HepG2 (cell line): ENCODE measurements around the gene MXD3. TPM values are rescaled to one million over a fixed set of nuclear protein-coding genes. Genes with fewer than 3 reads are reported as not detected.

Experiments used
- ATAC-seq: fragments of 200-7000 bp; cut with Tn5 transposase; 3 replicates; pipeline ENCODE4 v1.9.1; 2020; ENCODE audit warnings: mild to moderate bottlenecking, moderate library complexity
- BruUV-seq: library from RNA; stranded (reverse); fragments of 400-500 nt; replicated peaks from 2 replicates; lab custom pipeline; 2021; lab: Mats Ljungman, UMichigan
- CTCF ChIA-PET: fragments of 300-600 bp; formaldehyde crosslinking; extraction: SDS; loops from one replicate; lab custom pipeline; 2021; ENCODE audit warnings: low total read pairs, inconsistent platforms, low intra/inter-chr PET ratio; lab: Yijun Ruan, JAX
- POLR2A ChIA-PET: fragments of 350-600 bp; sonication (Branson Sonifier 250); formaldehyde crosslinking; loops from one replicate; lab custom pipeline; 2020; ENCODE audit warnings: antibody characterized with exemption, inconsistent platforms; lab: Yijun Ruan, JAX
- DNase-seq: peaks from one replicate; pipeline ENCODE4 v3.0.0-alpha.2; 2015; ENCODE audit warnings: low spot score
- FAIRE-seq: peaks from 3 replicates; lab custom pipeline; 2011; peaks lifted over from hg19 to GRCh38; lab: Jason Lieb, UNC
- H2AFZ ChIP-seq: one replicate; pipeline ENCODE4 v1.6.1; 2011; ENCODE audit warnings: low read length, inconsistent platforms
- H3K27ac ChIP-seq: fragments of 300-600 bp; 3 replicates; pipeline ENCODE4 v1.8.0; 2011; ENCODE audit warnings: mixed run types, mild to moderate bottlenecking, mixed read lengths, low read length, inconsistent platforms; ENCODE audit not compliant: insufficient read depth; ENCODE audit errors: extremely low read length
- H3K27me3 ChIP-seq, 2 experiments: fragments of 200-600 bp in 1 of 2; 2 replicates in 1 of 2; 3 replicates in 1 of 2; pipeline versions ENCODE4 v1.6.0 to v1.8.0; 2011; ENCODE audit warnings: low read length in 2 of 2, mild to moderate bottlenecking in 2 of 2, moderate library complexity in 2 of 2, inconsistent platforms in 1 of 2; ENCODE audit not compliant: insufficient read depth in 2 of 2, control insufficient read depth in 1 of 2
- H3K36me3 ChIP-seq, 2 experiments: fragments of 200-600 bp in 1 of 2; replicated peaks in 1 of 2; 2 replicates in 1 of 2; 3 replicates in 1 of 2; pipeline versions ENCODE4 v1.5.1 to v1.8.0; 2011; ENCODE audit warnings: low read length in 2 of 2, inconsistent platforms in 1 of 2; ENCODE audit not compliant: insufficient read depth in 2 of 2, control insufficient read depth in 1 of 2
- H3K4me1 ChIP-seq: 2 replicates; pipeline ENCODE4 v1.5.1; 2012; ENCODE audit warnings: low read length, inconsistent platforms; ENCODE audit not compliant: insufficient read depth
- H3K4me2 ChIP-seq: 2 replicates; pipeline ENCODE4 v1.6.0; 2011; ENCODE audit warnings: low read depth, low read length, inconsistent platforms
- H3K4me3 ChIP-seq, 3 experiments: fragments of 200-600 bp in 1 of 3; sonication (generic), shearing (Covaris generic) in 1 of 3; replicated peaks in 1 of 3; 2 replicates each; pipeline ENCODE4 v1.5.1; 2011 to 2016; ENCODE audit warnings: low read length in 3 of 3, inconsistent platforms in 2 of 3, low read depth in 2 of 3, mild to moderate bottlenecking in 2 of 3, control low read depth in 1 of 3, mixed read lengths in 1 of 3; ENCODE audit not compliant: insufficient read depth in 1 of 3
- H3K79me2 ChIP-seq: one replicate; pipeline ENCODE4 v1.6.1; 2011; ENCODE audit warnings: low read length, inconsistent platforms; ENCODE audit not compliant: insufficient read depth
- H3K9ac ChIP-seq: 2 replicates; pipeline ENCODE4 v1.6.0; 2011; ENCODE audit warnings: mild to moderate bottlenecking, low read depth, low read length, inconsistent platforms; ENCODE audit not compliant: insufficient read depth
- H3K9me3 ChIP-seq: 2 replicates; pipeline ENCODE4 v1.5.1; 2012; ENCODE audit warnings: mild to moderate bottlenecking, low read length
- H4K20me1 ChIP-seq: 2 replicates; pipeline ENCODE4 v1.6.0; 2011; ENCODE audit warnings: inconsistent platforms, mild to moderate bottlenecking, low read length, moderate library complexity; ENCODE audit not compliant: insufficient read depth
- CCAR2 ChIP-seq: fragments of 200-400 bp; formaldehyde crosslinking; optimal IDR thresholded peaks from 2 replicates; pipeline ENCODE3; 2018; ENCODE audit warnings: low read depth, mild to moderate bottlenecking, low read length, moderate library complexity
- ELF4 ChIP-seq: sonication (generic); formaldehyde crosslinking; IDR thresholded peaks from 2 replicates; pipeline ENCODE4 v1.5.0; 2020; ENCODE audit warnings: missing genetic modification reagents, mild to moderate bottlenecking, moderate library complexity, borderline replicate concordance
- NFAT5 ChIP-seq: sonication (generic); formaldehyde crosslinking; IDR thresholded peaks from 2 replicates; pipeline ENCODE4 v1.4.0; 2020; ENCODE audit warnings: missing genetic modification reagents
- NFYB ChIP-seq: sonication (generic); formaldehyde crosslinking; IDR thresholded peaks from 2 replicates; pipeline ENCODE4 v1.4.0; 2020; ENCODE audit warnings: missing genetic modification reagents
- RAD51 ChIP-seq: fragments of 450-650 bp; IDR thresholded peaks from 2 replicates; pipeline ENCODE4 v1.6.1; 2016; ENCODE audit warnings: borderline replicate concordance
- SAP130 ChIP-seq: IDR thresholded peaks from 2 replicates; pipeline ENCODE4 v1.6.1; 2016; ENCODE audit warnings: low read depth
- SETDB1 ChIP-seq: sonication (generic); formaldehyde crosslinking; IDR thresholded peaks from 2 replicates; pipeline ENCODE4 v1.5.1; 2020; ENCODE audit warnings: missing genetic modification reagents, mild to moderate bottlenecking, borderline replicate concordance
- SIX1 ChIP-seq: sonication (generic); formaldehyde crosslinking; IDR thresholded peaks from 2 replicates; pipeline ENCODE4 v1.4.0; 2020; ENCODE audit warnings: missing genetic modification reagents, borderline replicate concordance
- ZNF138 ChIP-seq: sonication (generic); formaldehyde crosslinking; IDR thresholded peaks from 2 replicates; pipeline ENCODE4 v1.5.0; 2020; ENCODE audit warnings: mild to moderate bottlenecking, low read depth, missing genetic modification reagents
- ZNF724P ChIP-seq: sonication (generic); formaldehyde crosslinking; IDR thresholded peaks from 2 replicates; pipeline ENCODE4 v1.8.0; 2022; ENCODE audit warnings: missing genetic modification reagents, borderline replicate concordance
- WGBS: methylation state at CpG from one replicate; pipeline ENCODE4 v1.1.6; 2017; ENCODE audit warnings: low lambda C conversion rate; 5-methylcytosine and 5-hydroxymethylcytosine counted together
- in situ Hi-C: cut with HindIII; loops from 2 replicates; pipeline ENCODE4 v1.10.0; 2017; ENCODE audit warnings: low pct_unique_long_range_greater_than_20kb; ENCODE audit not compliant: extremely low pct_ligation_motif_present
- intact Hi-C: fragments of 100-400 bp; cut with micrococcal nuclease; formaldehyde crosslinking; loops from one replicate; pipeline ENCODE4 v1.10.0; 2022; ENCODE audit not compliant: unreplicated experiment
- polyA plus RNA-seq, 8 experiments: library from polyadenylated mRNA; depleted of rRNA in 3 of 8; stranded (reverse) in 7 of 8; unstranded in 1 of 8; fragments of >200 nt; fragmentation: Illumina TruSeq in 4 of 8; extraction: Trizol in 4 of 8; gene quantifications; 2 replicates each; pipeline versions ENCODE4 v1.2.1 to v1.2.3, GENCODE V29; 2011 to 2016; ENCODE audit warnings: low read depth in 4 of 8, missing spikeins in 1 of 8, mixed read lengths in 1 of 8; ENCODE audit not compliant: insufficient read depth in 1 of 8
- total RNA-seq, 5 experiments: library from RNA; depleted of rRNA; stranded (reverse); fragments of >200 nt; fragmentation: Illumina TruSeq; extraction: Trizol; gene quantifications; 2 replicates each; pipeline ENCODE4 v1.2.3, GENCODE V29; 2016; ENCODE audit warnings: low read depth in 1 of 5
- TF ChIP-seq, protein P1 (sequence below): sonication (generic); formaldehyde crosslinking; IDR thresholded peaks from 2 replicates; pipeline ENCODE4 v1.8.0; 2022; ENCODE audit warnings: mild to moderate bottlenecking, missing genetic modification reagents, moderate library complexity

Gene MXD3
- total and polyA plus RNA-seq, 2 of the 13 experiments (the other 11 are each of a cell fraction or from before 2014, with no cell fraction given): 10.5 to 12.8 TPM

GRCh38 chr5:177320879-177321278 lies 9.2 kb upstream of the MXD3 start:
- peaks cover 7% of the 10 kb centered on the region for H3K79me2 ChIP-seq
- no TSS peak for BruUV-seq
- in situ Hi-C loops: no loop called here
- H3K9ac ChIP-seq: 0 out of 2 replicates have a peak overlapping the region, but pooled peaks have one; percentile 15
- ChIA-PET POLR2A (no interaction called here), CTCF (no interaction called here)
- H3K4me2 ChIP-seq: no peak overlapping the region
- H4K20me1 ChIP-seq: no peaks in the 10 kb centered on the region
- DNase-seq (no peak), ATAC-seq (no peak), FAIRE-seq (no peak)
- WGBS: 97% methylated on average over 7 of the region's 7 CpGs
- peaks cover 4 to 17% of the 10 kb centered on the region in 2 experiments; a peak in 2 of 5 replicates for H3K36me3 ChIP-seq
- H2AFZ ChIP-seq: no peak overlapping the region
- no peaks in the 10 kb centered on the region for H3K27me3 ChIP-seq
- TF ChIP-seq ELF4 (CRISPR knock-in tag): no peak
- no peak for TF ChIP-seq NFYB (CRISPR knock-in tag)
- no peak for TF ChIP-seq SETDB1 (CRISPR knock-in tag)
- TF ChIP-seq, protein P1, sequence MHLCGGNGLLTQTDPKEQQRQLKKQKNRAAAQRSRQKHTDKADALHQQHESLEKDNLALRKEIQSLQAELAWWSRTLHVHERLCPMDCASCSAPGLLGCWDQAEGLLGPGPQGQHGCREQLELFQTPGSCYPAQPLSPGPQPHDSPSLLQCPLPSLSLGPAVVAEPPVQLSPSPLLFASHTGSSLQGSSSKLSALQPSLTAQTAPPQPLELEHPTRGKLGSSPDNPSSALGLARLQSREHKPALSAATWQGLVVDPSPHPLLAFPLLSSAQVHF: no peak
- no peak for TF ChIP-seq ZNF724P (CRISPR knock-in tag)
- TF ChIP-seq RAD51: no peak
- no peak for TF ChIP-seq NFAT5 (CRISPR knock-in tag)
- no peak for TF ChIP-seq ZNF138
- no peak for TF ChIP-seq SIX1 (CRISPR knock-in tag)
- no peak for TF ChIP-seq SAP130 (CRISPR knock-in tag)
- no peak for TF ChIP-seq CCAR2
- H3K4me1 ChIP-seq: peaks cover 42% of the 10 kb centered on the region
- H3K27ac ChIP-seq: no peak overlapping the region
- no peaks in the 10 kb centered on the region for H3K9me3 ChIP-seq
- intact Hi-C loops: no loop called here
- no peak overlapping the region for H3K4me3 ChIP-seq
